WTC11 (cell line): ENCODE results near the gene ANKK1.

ENCODE experiments used
- E2F4 ChIP-seq: sonication (generic); formaldehyde crosslinking; IDR thresholded peaks from 2 replicates; pipeline ENCODE4 v1.8.1; 2022; ENCODE audit warnings: low read depth, mild to moderate bottlenecking, moderate library complexity, missing genetic modification reagents, borderline replicate concordance
- FOXJ3 ChIP-seq: sonication (generic); formaldehyde crosslinking; IDR thresholded peaks from 2 replicates; pipeline ENCODE4 v1.9.0; 2021; ENCODE audit warnings: missing genetic modification reagents, mild to moderate bottlenecking, borderline replicate concordance

- TF ChIP-seq FOXJ3 (CRISPR knock-in tag) = no peak
- no peak for TF ChIP-seq E2F4 (CRISPR knock-in tag)
Observed at GRCh38 chr11:113373981-113374560, 13.5 kb upstream of the ANKK1 start.
